A549 treated with DMSO at 1 μM for 4 hours (cell line): ENCODE data around the gene PGP. TPM values are rescaled to one million over a fixed set of nuclear protein-coding genes. Genes with fewer than 3 reads are reported as not detected.

Experiments used
- total RNA-seq: library from RNA; stranded (reverse); fragments of 200-300 nt; extraction: Qiagen RNA extraction; gene quantifications from 5 replicates; pipeline ENCODE4 v1.2.3, GENCODE V29; 2022; ENCODE audit warnings: low read depth

Gene PGP
- total RNA-seq, result 16.4 to 32.8 TPM (median 30.5 TPM) in 5 replicates

DNA sequence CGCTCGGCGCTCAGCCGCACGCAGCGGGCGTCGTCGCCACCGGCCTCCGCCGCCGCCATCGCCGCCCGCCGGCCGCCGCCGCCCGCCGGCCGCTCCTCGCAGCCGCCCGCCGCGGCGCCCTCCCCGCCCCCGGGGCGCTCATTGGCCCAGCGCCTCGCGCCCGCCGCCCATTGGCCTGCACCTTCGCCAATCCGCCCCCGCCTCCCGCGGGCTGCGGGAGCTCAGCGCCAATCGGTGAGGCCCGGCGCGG is at the start of gene PGP:
PGP (minus strand) TSS at position 122 of the 250 bp plus-strand sequence; CDS start at position 59, 63 bp downstream.

DNA sequence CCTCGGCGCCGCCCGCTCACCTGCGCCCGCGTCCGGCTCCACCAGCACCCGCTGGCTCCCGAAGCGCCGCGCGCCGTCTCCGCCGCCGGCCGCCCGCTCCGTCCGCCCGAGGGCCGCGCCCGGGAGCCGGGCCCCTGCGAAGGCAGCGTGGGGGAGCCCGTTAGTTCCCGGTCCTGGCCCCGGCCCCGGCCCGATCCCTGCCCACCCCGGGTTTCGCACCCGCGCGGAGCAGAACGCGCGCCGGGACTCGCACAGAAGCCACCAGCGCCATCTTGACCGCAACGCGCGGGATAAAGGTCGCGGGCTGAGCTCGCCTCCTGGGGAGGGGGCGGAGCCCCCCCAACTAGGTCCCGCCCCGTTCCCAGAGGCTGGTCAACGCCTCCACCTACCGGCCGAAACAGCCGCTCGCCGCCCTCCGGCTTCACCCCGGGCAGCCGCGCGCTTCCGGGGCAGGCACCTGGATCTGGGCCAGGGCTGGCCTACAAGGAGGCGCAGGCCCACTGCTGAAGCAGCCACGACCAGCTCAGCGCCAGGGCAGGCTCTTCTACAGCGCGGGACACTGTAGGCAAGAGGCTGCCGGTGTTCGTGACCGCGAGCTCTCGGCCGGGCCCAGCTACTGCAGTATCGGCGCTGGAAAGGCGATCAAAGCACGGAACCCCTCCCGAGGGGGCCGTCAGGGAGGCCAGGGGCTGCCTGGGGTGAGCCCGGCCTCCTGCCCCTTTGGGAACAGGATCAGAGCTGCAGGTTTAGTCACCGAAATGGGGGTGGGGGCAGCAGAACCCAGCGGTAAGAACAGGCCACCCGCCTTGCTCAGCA is 36.9 kb upstream of the PGP start, which contains the start of gene ECI1:
ECI1 (minus strand) TSS at position 292 of the 816 bp plus-strand sequence; CDS start at position 271, 21 bp downstream.

DNA sequence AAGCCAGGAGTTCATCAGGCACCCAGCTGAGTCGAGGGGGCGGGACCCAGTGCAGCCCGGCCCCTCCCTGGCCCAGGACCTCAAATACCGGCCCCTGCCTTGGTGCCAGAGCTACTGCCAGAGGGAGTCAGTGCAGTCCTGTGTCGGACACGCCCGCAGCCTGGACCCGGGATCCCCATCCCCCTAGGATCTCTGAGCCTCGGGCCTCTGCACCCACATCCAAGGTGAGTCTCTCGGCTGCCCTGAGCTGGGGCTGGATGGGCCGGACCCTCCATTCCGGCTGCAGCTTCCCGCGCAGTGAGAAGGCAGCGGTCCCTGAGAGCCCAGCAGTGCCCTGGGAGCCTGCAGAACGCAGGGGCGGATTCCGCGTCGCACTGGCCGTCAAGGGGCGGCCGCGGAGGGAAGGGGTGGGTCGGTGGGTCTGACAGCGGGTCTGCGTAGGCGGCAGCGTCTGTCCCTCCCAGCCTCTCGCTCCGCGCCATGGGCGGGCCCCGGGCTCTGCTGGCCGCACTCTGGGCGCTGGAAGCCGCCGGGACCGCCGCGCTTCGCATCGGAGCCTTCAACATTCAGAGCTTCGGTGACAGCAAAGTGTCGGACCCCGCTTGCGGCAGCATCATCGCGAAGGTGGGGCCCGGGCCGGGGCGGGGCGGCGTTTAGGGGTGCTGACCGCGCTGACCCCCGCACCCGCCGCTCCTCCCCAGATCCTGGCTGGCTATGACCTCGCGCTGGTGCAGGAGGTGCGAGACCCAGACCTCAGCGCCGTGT is 21.9 kb upstream of the PGP start, which contains the start of gene DNASE1L2:
DNASE1L2 (plus strand) TSS at position 108 of the 765 bp plus-strand sequence; CDS start at position 481, 373 bp downstream.

DNA sequence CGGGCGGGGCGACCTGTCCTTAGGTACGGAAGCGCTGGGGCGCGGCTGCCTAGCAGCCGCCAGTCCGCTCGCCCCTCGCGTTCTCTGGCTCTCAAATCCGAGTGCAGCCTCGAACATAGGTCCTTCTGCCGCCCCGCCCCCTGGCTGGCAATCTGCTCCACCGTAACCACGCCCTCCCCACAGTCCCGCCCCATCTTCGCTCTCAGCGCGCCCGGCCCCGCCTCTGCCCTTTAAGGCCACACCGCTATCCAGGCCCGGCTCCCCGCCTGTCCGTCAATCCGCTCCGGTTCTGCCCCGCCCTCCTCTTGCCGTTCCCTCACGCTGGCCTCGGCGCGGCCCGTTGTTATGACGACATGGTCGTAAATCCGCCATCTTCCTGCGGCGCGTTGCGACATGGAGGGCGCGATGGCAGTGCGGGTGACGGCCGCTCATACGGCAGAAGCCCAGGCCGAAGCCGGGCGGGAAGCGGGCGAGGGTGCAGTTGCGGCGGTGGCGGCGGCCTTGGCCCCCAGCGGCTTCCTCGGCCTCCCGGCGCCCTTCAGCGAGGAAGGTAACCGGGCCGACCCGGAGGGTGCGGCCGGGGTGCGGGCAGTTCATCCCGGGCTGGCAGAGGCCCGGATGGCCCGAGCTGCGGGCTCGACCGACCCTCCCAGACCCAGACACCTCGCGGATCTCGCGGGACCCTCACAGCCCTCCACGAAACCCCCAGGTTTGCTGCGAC is 8.7 kb upstream of the PGP start, which contains the start of gene E4F1:
E4F1 (plus strand) TSS at position 371 of the 721 bp plus-strand sequence; CDS start at position 394, 23 bp downstream.

DNA sequence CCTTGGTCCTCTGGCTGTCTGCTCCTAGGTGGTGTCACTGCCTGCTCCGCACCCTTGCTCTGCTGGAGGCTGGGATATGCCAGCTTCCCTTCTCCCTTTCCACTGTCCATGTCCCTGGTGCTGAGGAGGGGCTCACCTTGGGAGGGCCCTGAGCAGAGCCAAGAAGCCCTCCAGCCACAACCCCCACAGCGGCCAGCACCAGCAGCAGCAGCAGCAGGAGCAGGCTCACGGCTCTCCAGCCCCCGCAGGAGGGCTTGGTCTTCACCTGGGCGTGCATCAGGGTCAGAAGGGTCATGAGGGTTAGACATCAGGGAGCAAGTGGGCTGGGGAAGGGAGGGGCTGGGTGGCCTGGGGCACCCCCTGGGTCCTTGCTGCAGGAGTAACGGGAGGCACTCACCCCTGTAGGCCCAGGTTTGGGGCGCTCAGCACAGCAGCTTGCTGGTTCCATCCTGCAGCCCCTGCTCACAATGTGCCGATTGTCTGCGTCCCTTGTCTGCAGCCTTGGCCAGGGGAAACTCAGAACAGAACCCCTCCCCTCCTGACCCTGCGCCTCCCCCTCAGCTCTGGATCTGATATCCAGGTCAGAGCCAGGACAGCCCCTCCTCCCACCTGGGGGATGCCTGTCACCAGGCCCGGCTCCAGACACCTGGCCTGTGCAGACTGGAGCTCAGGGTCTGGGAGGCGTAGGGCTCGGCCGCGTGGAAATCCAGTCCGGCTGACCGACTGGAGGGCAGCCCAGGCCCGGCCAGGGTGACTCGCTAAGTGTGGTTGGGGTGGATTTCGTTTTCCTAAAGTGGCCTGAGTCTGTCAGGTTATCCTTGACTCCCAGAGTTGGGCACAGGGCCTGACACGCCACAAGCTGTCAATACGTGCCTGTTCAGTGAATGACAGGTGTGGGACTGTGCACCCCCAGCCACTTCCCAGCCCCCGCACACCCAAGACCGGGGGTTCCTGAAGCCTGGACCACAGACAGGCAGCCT is 4.0 kb downstream of the PGP start, which contains the start of gene BRICD5:
BRICD5 (minus strand) TSS at position 478 of the 980 bp plus-strand sequence; CDS start at position 448, 30 bp downstream.

GRCh38 chr16:2205104-2205966 is 9.3 kb downstream of the PGP start, which contains the start of gene MLST8:
Gene MLST8, plus strand, starts transcription at chr16:2205454. Its CDS starts 632 bp downstream, at chr16:2206086.

GRCh38 chr16:2196162-2196980 is 18.3 kb downstream of the PGP start, which contains the start of gene CASKIN1:
Gene CASKIN1, minus strand, starts transcription at chr16:2196605. Its CDS starts 173 bp downstream, at chr16:2196432.

Other genes starting within 250 kb of the PGP start
- not detected in 5 replicates for gene RNF151, start 248.0 kb downstream of the PGP start, total RNA-seq
- gene TBL3, start 242.8 kb downstream of the PGP start, total RNA-seq, result 33.8 to 44.9 TPM (median 36.1 TPM) in 5 replicates
- 0.14 to 0.29 TPM (median 0.25 TPM) in 5 replicates for gene NOXO1, start 233.4 kb downstream of the PGP start, total RNA-seq
- gene GFER, start 230.6 kb downstream of the PGP start, total RNA-seq, result 26.3 to 42.5 TPM (median 39.7 TPM) in 5 replicates
- gene SYNGR3, start 224.9 kb downstream of the PGP start, total RNA-seq, result 6.4 to 7.6 TPM (median 6.9 TPM) in 5 replicates
- gene ZNF598, start 205.0 kb downstream of the PGP start, total RNA-seq, result 44.1 to 62.0 TPM (median 55.9 TPM) in 5 replicates
- 0.74 to 1.3 TPM (median 0.99 TPM) in 5 replicates for gene NPW, start 195.1 kb downstream of the PGP start, total RNA-seq
- 38.6 to 58.8 TPM (median 54.7 TPM) in 5 replicates for gene NHERF2, start 187.9 kb downstream of the PGP start, total RNA-seq
- gene NTHL1, start 167.0 kb downstream of the PGP start, total RNA-seq, result 34.0 to 46.7 TPM (median 42.0 TPM) in 5 replicates
- 34.3 to 44.5 TPM (median 38.4 TPM) in 5 replicates for gene TSC2, start 166.9 kb downstream of the PGP start, total RNA-seq
- 41.9 to 56.6 TPM (median 50.2 TPM) in 5 replicates for gene PKD1, start 78.9 kb downstream of the PGP start, total RNA-seq
- gene RAB26, start 66.2 kb downstream of the PGP start, total RNA-seq, result 3.0 to 4.5 TPM (median 3.3 TPM) in 5 replicates
- gene TRAF7, start 59.1 kb downstream of the PGP start, total RNA-seq, result 39.0 to 67.9 TPM (median 55.5 TPM) in 5 replicates
- gene CASKIN1, start 18.2 kb downstream of the PGP start, total RNA-seq, result 0.32 to 1.8 TPM (median 0.50 TPM) in 5 replicates
- 44.7 to 55.3 TPM (median 47.9 TPM) in 5 replicates for gene MLST8, start 9.4 kb downstream of the PGP start, total RNA-seq
- 3.1 to 5.9 TPM (median 5.4 TPM) in 5 replicates for gene BRICD5, start 4.0 kb downstream of the PGP start, total RNA-seq
- 18.2 to 26.6 TPM (median 23.6 TPM) in 5 replicates for gene E4F1, start 8.8 kb upstream of the PGP start, total RNA-seq
- gene DNASE1L2, start 21.6 kb upstream of the PGP start, total RNA-seq, result 0.63 to 1.3 TPM (median 1.2 TPM) in 5 replicates
- 42.5 to 84.9 TPM (median 76.3 TPM) in 5 replicates for gene ECI1, start 36.7 kb upstream of the PGP start, total RNA-seq
- 254 to 293 TPM (median 274 TPM) in 5 replicates for gene RNPS1, start 53.3 kb upstream of the PGP start, total RNA-seq
- gene ABCA3, start 125.9 kb upstream of the PGP start, total RNA-seq, result 15.3 to 19.5 TPM (median 17.5 TPM) in 5 replicates
- 22.1 to 27.6 TPM (median 23.0 TPM) in 5 replicates for gene CCNF, start 214.6 kb upstream of the PGP start, total RNA-seq
- 16.3 to 25.4 TPM (median 22.3 TPM) in 5 replicates for gene TEDC2, start 245.3 kb upstream of the PGP start, total RNA-seq